Measurements from ENCODE around the gene STKLD1.
"Not testable (repeated sequence)": the region's sequence is repeated elsewhere in the genome, so short reads cannot be mapped to it uniquely, and the experiment has no call there.

The STKLD1 gene

GRCh38 chr9:133451865-133452264, 75.7 kb downstream of the STKLD1 start:
- not testable (repeated sequence) for DNase-seq

- no peak for DNase-seq
Measured at GRCh38 chr9:133452562-133452961, 76.4 kb downstream of the STKLD1 start.

- DNase-seq: no peak
Measured at GRCh38 chr9:133453651-133454050, 77.5 kb downstream of the STKLD1 start.

DNA sequence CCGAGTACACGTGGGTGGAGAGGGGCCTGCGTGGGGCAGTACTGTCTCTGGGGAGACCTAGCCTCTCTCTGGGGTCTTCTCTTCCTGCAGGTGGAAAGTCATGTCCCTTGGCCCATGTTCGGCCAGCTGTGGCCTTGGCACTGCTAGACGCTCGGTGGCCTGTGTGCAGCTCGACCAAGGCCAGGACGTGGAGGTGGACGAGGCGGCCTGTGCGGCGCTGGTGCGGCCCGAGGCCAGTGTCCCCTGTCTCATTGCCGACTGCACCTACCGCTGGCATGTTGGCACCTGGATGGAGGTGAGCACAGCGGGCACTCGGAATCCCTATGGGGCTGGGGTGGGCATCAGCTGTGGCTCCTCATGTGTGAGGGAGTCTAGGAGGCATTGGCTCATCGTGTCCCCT, 78.2 kb downstream of the STKLD1 start:
- DNase-seq: no peak

DNA sequence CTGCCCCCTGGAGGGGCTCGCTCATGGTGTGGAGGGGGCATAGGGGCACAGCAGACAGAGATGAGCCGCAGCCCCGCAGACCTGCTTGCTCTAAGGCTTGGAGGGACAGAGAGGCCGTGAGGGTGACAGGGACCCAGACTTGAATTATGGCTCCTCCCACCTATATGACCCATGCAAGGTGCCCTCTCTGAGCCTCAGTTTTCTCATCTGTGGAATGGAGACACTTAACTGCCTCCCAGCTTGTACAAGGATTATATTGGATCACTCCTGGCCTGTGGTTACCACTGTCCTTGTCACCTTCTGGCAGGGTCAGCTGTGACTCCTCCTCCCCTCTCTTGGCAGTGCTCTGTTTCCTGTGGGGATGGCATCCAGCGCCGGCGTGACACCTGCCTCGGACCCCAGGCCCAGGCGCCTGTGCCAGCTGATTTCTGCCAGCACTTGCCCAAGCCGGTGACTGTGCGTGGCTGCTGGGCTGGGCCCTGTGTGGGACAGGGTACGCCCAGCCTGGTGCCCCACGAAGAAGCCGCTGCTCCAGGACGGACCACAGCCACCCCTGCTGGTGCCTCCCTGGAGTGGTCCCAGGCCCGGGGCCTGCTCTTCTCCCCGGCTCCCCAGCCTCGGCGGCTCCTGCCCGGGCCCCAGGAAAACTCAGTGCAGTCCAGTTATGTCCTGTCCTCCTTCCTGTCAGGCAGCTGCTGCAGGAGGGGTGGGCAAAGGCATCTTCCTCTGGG, 78.9 kb downstream of the STKLD1 start:
- no peak for DNase-seq

Measured in hematopoietic multipotent progenitor cell treated with erythropoietin and hydrocortisone succinate and interleukin-3 and kit ligand, for 8 days (in vitro differentiated cells).